DND-41 (cell line): Measurements from ENCODE around the gene TLR5.

Experiments used
- CTCF ChIP-seq: IDR thresholded peaks from 2 replicates; pipeline ENCODE4 v1.5.1; 2012; ENCODE audit warnings: borderline replicate concordance, low read length, moderate library complexity, mild to moderate bottlenecking; ENCODE audit not compliant: poor library complexity, severe bottlenecking; ENCODE audit errors: extremely low read depth
- EZH2 ChIP-seq: IDR thresholded peaks from 3 replicates; pipeline ENCODE4 v1.6.1; 2012; ENCODE audit warnings: borderline replicate concordance, low read depth, mild to moderate bottlenecking, moderate library complexity, low read length, inconsistent platforms; ENCODE audit not compliant: severe bottlenecking

GRCh38 chr1:223109581-223110026, 33.4 kb downstream of the TLR5 start:
- no peak for TF ChIP-seq EZH2
- no peak for TF ChIP-seq CTCF
